H4 (cell line): ENCODE results near the gene TRIM33. TPM values are rescaled to one million over a fixed set of nuclear protein-coding genes. Genes with fewer than 3 reads are reported as not detected.
"Not testable (repeated sequence)": the region's sequence is repeated elsewhere in the genome, so short reads cannot be mapped to it uniquely, and the experiment has no call there.

Experiments
- DNase-seq: peaks from one replicate; pipeline ENCODE4 v3.0.0-alpha.2; 2015; ENCODE audit warnings: low spot score
- total RNA-seq: library from RNA; depleted of rRNA; stranded (reverse); fragments of >200 nt; shearing (Covaris generic); gene quantifications from 2 replicates; pipeline ENCODE4 v1.2.3, GENCODE V29; 2014

Gene TRIM33
- total RNA-seq, 1 experiment from 2014 or later: 8.8 TPM

DNA sequence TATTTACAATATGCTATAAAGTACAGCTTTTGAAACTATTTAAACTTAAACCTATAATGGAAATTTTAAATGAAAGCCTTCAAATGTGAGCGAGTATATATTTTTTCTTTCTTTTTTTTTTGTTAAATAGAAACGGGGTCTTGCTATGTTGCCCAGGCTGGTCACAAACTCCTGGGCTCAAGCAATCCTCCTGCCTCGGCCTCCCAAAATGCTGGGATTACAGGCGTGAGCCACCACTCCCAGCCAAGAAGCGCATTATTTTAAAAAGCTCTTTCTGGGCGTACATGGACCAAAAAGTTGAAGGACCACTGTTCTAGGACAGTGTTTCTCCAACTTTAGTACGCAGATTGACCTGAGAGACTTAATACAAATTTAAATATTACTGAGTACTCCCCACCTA lies 87.5 kb downstream of the TRIM33 start:
- DNase-seq: no peak

DNA sequence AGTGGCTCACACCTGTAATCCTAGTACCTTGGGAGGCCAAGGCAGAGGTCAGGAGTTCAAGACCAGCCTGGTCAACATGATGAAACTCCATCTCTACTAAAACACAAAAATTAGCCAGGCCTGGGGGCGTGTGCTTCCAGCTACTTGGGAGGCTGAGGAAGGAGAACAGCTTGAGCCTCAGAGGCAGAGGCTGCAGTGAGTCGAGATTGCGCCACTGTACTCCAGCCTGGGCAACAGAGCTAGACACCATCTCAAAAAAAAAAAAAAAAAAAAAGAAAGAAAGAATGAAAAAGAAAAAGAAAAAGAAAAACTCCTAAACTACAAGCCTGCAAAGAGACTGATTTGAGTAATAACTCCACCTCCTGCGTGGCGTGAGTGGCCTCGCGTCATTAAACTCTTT lies 92.1 kb downstream of the TRIM33 start:
- not testable (repeated sequence) for DNase-seq

DNA sequence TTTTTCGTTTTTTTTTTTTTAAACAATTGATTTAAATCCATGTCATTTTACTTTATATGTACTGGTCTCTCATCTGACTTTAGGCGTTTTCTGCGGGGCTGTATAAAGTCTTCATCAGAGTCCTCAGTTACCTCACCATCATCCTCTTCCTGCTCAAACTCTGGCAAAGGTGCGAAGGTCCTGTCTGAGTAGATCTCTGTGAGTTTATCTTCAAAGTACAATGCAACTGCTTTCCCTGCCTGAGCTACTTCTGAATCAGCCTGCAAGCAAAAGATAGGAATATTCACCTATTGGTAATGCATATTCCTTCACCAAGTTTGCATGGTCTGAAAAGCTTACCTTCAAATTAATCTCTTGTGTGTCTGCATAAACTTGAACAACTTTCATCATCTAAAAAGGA lies 113.4 kb downstream of the TRIM33 start:
- DNase-seq: no peak

DNA sequence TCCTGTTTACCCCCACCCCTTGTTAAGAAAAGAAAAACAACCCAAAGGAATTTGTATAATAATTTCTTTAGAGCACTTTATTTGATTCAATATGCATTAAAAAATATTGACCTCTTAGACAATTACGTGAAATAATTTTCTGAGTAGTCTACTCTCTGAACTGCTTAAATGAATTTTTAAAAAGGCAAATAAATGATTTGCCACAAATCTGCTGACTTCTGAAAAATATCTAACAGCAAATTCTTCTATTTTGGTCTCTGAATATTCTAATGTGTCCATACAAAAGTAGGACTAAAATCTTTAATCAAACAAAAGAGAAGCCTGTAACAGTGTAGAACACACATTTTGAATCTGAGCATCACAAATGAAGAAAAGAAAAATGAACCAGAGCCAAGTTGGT lies 115.1 kb downstream of the TRIM33 start:
- DNase-seq: no peak

DNA sequence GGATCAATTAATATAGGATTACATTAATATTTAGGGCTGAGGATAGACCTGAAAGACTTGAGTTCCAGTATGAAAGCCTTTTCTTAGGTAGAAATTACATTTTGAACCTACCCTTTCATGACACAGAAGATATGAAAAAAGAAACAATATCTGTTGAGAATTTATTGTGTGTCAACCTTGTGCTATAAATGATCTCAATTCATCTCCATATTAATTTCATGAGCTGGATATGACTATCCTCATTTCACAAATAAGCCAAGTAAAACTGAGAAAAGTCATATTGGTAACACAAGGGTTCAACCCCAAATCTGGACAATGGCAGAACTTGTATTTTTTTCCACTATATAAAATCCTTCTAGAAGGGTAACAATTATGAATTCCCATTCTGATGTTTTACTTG lies 120.0 kb downstream of the TRIM33 start:
- no peak for DNase-seq

DNA sequence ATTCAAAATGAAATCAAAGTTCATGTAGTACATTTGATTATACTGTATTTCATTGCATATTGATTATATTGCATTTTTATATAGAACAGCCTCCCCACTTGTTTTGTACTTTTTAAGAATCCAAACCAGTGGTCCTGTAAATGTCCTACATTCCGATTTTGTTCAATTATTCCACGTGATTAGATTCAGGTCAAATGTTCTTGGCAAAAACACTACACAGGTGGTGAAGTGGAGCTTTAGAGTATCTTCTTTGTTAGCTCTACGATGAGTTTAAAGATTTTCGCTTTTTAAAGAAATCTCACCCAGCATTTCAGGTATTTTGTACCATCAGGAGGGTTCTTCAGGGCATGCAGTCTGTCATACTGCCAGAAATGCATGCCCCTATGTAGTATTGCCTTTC lies 120.6 kb downstream of the TRIM33 start:
- no peak for DNase-seq

DNA sequence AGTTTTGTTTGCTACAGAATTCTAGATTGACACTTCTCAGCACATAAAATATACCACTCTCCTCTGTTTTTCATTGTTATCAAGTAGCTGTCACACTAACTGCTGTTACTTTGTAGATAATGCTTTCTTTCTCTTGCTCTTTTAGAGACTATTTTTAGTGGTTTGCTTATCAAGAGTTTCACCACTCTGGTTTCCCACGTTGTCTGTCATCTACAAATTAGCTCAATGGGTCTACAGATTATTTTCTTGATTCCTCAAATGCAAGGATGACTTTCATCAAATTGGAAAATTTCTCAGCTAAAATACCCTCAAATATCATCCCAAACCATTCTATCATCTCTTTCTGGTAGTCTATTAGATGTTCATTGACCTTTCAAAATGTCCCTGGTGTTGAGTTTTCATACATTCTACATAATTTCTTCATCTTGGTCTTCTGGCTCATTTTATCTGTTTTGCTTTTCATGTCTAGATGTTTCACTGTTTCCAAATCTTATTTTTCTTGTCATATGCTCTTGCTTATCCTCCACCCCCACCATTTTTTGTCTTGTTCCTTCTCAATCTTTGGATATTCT lies 122.5 kb downstream of the TRIM33 start:
- DNase-seq: no peak

DNA sequence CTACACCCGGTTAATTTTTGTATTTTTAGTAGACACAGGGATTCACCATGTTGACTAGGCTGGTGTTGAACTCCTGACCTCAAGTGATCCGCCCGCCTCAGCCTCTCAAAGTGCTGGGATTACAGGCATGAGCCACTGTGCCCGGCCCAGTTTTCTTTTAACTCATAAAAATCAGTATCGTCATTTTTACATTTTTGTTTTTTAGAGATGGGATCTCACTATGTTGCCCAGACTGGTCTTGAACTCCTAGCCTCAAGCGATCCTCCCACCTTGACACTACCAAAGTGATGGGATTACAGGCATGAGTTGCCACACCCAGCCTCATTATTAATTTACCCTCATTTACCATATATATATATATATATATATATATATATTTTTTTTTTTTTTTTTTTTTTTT lies 123.4 kb downstream of the TRIM33 start:
- not testable (repeated sequence) for DNase-seq

DNA sequence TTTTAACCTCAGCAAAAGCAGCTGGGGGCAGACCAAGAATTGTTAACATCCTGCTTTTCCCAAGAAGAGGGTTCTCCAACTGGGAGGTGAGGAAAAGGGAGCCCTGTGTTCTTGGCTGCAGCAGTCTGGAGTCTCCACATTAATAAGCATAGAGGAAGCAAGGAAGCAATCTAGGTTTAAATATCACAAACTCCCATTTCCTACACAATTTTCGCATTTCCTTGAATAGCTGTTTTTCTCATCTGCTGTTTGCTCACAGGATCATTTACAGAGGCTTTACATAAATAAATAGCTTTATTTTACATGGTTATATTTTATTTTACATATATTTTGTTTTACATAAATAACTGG lies 124.0 kb downstream of the TRIM33 start:
- DNase-seq: no peak

DNA sequence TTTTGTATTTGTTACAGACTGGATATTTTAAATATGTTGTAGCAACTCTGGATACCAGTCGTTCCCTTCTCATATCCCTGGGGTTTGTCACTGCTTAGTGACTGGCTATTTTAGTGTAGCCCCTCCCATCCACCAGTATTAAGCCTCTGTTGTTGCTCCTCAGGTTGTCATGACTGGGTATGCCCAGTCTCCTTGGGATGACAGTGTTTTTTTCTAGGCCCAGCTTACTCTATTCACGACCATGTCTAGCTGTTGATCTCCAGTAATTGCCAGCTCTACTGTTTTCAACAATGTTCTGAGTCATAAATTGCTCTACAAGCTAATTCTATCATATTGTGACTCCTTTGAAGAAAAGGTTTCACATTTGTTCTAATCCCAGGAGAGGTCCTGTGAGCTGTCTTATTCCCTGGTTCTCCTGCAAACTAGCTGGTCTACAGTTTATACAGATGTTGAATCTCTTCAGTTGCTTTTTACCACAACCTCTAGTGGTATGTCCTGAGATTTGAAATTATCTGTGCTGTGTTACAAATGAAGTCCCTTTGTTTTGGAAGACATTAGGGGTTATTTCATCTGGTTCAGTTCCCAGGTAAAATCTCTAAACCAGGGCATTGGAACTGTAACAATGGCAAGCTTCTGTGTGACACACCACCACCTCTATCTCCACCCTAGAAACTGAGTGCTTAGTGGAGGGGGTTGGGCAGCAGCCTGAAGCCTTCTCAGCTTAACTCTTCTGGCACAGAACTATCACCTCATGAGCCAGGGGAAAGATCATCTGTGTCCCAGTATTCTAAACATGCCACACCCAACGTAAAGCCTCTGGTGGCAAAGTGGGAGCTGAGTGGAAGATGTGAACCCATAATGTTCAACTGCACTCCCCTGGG lies 124.6 kb downstream of the TRIM33 start:
- DNase-seq: no peak

DNA sequence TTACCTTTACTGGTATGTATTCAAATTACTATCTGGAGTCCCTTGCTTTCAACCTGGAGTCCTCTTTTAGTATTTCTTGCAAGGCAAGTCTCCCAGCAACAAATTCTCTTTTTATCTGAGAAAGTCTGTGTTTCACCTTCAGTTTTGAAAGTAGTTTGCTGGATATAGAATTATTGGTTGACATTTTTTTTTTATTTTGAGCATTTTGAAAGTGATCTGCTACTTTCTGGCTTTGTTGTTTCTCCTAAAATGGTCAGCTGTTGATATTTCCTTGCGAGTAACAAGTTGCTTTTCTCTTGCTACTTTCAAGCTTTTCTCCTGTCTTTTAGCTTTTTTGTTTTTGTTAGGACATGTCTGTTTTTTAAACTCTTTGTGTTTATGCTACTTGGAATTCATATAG lies 126.1 kb downstream of the TRIM33 start:
- DNase-seq: no peak

DNA sequence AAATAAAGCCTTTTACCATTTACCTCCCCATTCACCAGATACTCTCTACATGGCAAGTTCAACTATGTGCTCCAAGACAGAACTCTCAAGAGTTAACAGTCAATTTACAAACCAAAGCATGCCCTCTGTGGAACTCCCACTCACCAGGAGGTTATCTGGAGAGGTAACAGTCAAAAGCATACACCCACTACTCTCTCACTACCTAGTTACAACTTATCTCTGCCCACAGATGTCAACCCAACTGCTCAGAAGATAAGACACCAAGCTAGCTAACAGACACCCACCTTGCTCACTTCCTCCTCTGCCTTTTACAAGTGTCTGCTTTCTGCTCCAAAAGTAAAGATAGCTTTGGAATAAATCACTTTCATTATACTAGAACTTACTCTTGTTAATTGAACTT lies 131.0 kb downstream of the TRIM33 start:
- no peak for DNase-seq

DNA sequence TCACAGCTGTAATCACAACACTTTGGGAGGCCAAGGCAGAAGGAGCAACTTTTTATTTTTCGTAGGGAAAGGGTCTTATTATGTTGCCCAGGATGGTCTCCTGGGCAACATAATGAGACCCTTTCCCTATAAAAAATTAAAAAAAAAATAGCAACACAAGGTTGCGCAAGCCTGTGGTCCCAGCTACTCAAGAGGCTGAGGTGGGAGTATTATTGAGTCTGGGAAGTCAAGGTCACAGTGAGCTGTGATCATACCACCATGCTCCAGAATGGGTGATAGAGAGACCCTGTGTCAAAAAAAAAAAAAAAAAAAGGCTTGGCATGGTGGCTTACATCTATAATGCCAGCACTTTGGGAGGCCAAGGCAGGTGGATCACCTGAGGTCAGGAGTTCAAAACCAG lies 131.6 kb downstream of the TRIM33 start:
- DNase-seq: no peak

DNA sequence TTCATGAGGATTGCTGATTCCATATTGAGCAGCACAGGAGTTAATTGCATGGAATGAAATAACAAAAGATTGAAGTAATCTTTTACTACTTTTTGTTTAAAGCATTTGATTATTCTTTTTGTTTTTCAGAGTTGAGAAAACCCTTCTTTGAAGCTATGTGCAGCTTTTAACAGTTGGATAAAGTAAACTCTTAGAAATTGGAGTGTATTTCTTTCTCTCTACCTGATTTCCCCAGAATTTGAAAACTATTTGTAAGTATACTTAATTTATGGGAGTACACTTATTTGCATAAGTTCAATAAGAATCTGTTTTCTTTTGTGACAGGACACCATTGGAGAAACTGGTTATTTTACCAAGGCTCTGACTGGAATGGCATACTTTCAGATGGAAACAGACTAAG lies 133.6 kb downstream of the TRIM33 start:
- DNase-seq: no peak

DNA sequence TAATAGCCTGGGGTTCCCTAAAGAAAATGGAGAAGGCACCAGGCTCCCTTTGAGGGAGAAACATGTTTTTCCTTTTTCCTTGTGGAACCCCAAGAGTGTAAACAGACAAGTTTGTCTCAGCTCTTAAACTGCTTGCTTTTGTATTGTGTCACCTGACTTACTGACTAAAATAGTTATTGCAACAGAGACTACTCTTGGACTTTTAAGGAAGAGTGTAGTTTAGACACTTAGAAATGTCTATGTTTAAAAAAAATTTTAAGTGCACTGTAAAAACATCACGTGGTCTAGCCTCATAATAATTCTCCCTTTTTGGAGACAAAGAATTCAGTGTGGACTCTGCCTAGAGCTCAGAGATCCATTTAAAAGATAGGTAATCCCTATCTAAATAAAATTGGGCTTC lies 141.1 kb downstream of the TRIM33 start:
- DNase-seq: no peak

DNA sequence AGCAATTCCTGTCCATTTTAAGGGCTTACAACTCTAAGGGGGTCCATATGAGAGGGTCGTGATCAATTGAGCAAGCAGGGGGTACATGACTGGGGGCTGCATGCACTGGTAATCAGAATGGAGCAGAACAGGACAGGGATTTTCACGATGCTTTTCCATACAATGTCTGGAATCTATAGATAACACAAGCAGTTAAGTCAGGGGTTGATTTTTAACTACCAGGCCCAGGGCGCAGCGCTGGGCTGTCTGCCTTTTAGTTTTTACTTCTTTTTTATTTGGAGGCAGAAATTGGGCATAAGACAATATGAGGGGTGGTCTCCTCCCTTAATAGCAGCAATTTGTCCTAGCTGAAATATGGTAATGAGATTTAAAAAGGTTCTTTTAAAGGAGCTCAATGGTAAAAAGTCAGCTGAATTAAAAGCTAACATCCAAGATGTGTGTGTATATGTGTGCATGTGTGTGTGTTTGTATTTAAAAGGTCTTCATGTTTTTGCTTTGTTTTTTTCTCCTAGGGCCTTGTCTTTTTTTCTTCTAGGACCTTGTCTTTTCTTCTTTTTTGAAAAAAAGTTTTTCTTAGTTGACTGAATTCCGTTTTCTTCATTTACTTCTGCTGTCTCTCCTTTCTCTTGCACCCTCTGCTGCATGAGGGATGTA lies 141.6 kb downstream of the TRIM33 start:
- DNase-seq: not testable (repeated sequence)

DNA sequence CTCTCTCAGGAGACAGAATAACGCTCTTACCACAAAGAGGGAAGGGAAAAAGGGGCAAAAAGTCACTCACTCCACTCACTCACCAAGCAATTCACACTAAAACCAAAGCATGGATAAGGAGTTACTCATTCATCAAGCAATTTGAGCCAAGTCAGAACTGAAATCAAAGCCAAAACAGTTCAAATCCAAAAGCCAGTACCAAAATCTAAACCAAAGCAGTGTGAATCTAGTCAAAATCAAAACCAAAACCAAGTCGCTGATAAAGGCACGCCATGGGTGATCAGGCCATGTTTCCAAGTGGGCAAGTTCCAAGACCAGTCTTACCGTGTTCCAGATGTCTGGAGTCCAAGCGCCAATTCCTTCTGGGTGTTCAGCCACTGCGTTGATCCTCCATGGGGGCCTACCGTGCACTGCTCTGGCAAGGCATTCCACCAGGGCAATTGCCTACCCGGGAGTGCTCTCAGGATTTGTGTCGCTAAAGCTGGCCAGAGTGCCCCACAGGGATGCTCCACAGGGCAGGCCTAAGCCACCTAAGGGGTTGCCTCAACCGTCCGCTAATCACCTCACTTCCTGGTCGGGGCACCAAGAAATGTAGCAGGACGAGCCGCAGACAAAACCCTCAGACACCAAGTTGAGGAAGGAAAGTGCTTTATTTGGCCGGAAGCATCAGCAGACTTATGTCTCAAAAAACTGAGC lies 142.3 kb downstream of the TRIM33 start:
- no peak for DNase-seq

DNA sequence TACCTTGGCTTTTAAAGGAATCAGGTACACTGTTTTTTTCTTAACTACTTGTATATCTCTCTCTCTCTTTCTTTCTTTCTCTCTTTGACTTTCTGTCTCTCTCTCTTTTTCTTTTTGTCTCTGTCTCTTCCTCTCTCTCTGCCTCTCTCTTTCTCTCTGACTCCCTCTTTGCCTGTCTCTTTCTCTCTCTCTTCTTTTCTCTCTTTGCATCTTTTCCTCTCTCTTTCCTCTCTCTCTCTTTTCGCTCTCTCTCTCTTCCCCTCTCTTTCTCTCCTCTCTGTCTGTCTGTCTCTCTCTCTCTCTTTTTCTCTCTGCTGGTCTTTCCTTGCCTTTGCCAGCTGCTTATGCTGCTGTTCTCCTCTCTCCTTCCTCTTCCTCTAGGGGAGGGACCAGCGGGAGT lies 143.2 kb downstream of the TRIM33 start:
- no peak for DNase-seq

DNA sequence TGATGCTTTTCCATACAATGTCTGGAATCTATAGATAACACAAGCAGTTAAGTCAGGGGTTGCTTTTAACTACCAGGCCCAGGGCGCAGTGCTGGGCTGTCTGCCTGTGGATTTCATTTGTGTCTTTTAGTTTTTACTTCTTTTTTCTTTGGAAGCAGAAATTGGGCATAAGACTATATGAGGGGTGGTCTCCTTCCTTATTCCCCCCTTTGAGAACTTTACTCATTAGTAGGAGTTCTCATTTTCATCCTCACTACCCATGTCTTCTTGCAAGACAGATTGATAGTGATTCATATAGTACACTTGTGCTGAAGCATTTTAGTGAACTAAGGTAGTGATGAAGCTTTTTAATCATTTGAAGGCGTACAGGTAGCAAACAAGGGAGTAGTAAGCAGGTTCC lies 147.8 kb downstream of the TRIM33 start:
- DNase-seq: not testable (repeated sequence)

DNA sequence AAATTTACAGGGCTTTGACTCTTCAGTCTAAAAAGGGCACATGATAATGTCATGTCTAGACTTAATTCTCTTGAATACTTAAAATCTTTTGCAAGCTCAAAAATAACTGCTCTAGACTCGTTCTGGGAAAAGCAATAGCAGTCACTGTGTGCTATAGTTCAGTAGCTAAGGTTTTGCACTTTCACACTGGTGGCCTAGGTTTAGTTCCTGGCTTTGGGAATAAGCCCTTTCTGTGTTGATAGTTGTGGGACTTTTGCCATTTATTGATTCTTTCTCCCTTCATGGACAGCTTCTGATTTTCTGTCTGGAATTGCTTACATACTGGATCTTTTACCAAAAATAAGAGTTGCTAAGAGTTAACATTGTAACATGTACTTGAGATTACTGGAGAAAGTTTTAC lies 151.2 kb downstream of the TRIM33 start:
- DNase-seq: no peak

DNA sequence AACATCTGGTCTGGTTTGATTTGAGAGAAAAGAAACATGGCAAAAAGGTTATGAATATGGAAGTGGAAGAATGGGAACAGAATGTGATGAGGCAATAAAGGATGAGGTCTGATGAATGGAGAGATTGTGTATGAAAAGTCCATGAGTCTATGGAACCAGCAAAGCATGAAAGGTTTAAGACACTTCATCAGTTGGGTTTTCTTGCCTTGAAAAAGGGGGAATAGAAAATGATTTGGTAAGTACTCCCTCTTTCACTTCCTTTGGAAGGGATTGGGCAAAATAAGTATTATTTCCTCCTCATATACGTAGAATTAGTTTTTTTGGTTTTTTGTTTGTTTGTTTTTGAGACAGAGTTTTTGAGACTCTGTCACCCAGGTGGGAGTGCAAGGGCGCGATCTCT lies 155.8 kb downstream of the TRIM33 start:
- DNase-seq: no peak

DNA sequence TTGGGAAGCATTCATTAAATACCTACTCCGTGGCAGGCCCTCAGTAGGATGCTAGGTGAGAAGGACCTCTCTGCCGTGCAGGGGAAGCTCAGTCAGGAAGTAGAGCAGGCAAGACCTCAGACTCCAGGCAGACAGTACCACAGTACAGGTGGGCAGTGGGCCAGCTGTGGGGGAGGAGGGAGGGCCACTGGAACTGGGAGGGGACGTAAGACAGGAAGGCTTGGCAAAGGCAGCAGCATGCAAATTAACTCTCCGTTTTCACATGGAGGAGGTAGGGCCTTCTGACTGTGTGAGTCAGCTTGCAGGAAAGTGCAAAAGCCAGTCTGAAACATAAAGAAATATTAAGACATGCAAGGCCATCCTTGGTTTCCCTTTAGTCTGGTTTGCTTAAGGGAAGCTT lies 157.7 kb downstream of the TRIM33 start:
- DNase-seq: peak; percentile 67

DNA sequence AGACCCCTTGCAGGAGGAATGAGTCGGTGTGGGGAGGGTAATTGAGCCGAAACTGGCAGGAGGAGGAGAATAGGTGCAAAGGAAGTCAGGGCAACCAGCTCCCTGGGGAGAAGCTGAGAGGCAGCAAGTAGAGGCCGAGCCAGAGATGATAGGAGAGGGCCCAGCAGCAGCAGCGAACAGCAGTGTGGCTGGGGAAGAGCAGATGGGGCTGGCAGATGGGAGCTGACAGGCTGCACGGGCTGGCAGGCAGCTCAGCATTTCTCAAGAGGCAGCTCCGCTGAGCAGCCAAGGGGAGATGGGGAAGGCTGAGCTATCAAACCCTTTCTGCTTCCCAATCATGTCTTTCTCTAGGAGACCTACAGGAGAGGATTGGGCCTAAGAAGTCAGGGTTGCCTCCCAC lies 158.2 kb downstream of the TRIM33 start:
- no peak for DNase-seq
